PC-9 (cell line): ENCODE results near the gene CACNA1A. TPM values are rescaled to one million over a fixed set of nuclear protein-coding genes. Genes with fewer than 3 reads are reported as not detected.
A peak's percentile ranks its signal among the peaks of the same experiment; 100 is the strongest.

Experiments
- BruUV-seq: library from RNA; stranded (reverse); fragments of 400-500 nt; replicated peaks from 2 replicates; lab custom pipeline; 2021; lab: Mats Ljungman, UMichigan
- CTCF ChIA-PET: fragments of 300-600 bp; sonication (Branson Sonifier 250); formaldehyde crosslinking; loops from one replicate; lab custom pipeline; 2022; ENCODE audit warnings: antibody characterized with exemption; lab: Charles Lee
- POLR2A ChIA-PET: fragments of 300-600 bp; sonication (Branson Sonifier 250); formaldehyde crosslinking; loops from one replicate; lab custom pipeline; 2022; ENCODE audit warnings: antibody characterized with exemption; ENCODE audit not compliant: unreplicated experiment; lab: Charles Lee
- DNase-seq, 2 experiments: peaks; one replicate each; pipeline versions ENCODE4 v3.0.0 to v3.0.0-alpha.2; 2015 to 2022; ENCODE audit warnings: mixed read lengths in 1 of 2
- H2AFZ ChIP-seq: fragments of 200-600 bp; sonication (generic); 2 replicates; pipeline ENCODE4 v1.8.1; 2017; ENCODE audit warnings: antibody characterized with exemption
- H3F3A ChIP-seq: fragments of 200-600 bp; sonication (generic); 2 replicates; pipeline ENCODE4 v1.8.1; 2017; ENCODE audit warnings: antibody characterized with exemption, mild to moderate bottlenecking, low read depth; ENCODE audit not compliant: insufficient read depth
- H3K27ac ChIP-seq: fragments of 200-600 bp; sonication (generic); 2 replicates; pipeline ENCODE4 v1.6.1; 2016; ENCODE audit warnings: mixed run types
- H3K27me3 ChIP-seq: fragments of 200-600 bp; sonication (generic); 2 replicates; pipeline ENCODE4 v1.6.1; 2016; ENCODE audit warnings: low read depth, mixed run types; ENCODE audit not compliant: insufficient read depth
- H3K36me3 ChIP-seq: fragments of 200-600 bp; sonication (generic); 2 replicates; pipeline ENCODE4 v1.6.1; 2016; ENCODE audit warnings: low read depth, mixed run types
- H3K4me1 ChIP-seq: fragments of 200-600 bp; sonication (generic); replicated peaks from 2 replicates; pipeline ENCODE4 v1.6.1; 2016; ENCODE audit warnings: mixed run types; ENCODE audit not compliant: insufficient read depth
- H3K4me2 ChIP-seq: fragments of 200-600 bp; sonication (generic); 2 replicates; pipeline ENCODE4 v1.6.1; 2017; ENCODE audit warnings: mixed run types
- H3K4me3 ChIP-seq: fragments of 200-600 bp; sonication (generic); 2 replicates; pipeline ENCODE4 v1.6.1; 2016; ENCODE audit warnings: mixed run types
- H3K79me2 ChIP-seq: fragments of 200-600 bp; sonication (generic); 2 replicates; pipeline ENCODE4 v1.6.1; 2017; ENCODE audit warnings: low read depth, mixed run types
- H3K9me2 ChIP-seq: fragments of 200-600 bp; sonication (generic); 2 replicates; pipeline ENCODE4 v1.8.1; 2017; ENCODE audit warnings: mild to moderate bottlenecking; ENCODE audit not compliant: insufficient read depth
- H3K9me3 ChIP-seq: fragments of 200-600 bp; sonication (generic); 2 replicates; pipeline ENCODE4 v1.8.1; 2016; ENCODE audit warnings: low read depth; ENCODE audit not compliant: insufficient read depth
- H4K20me1 ChIP-seq: fragments of 200-600 bp; sonication (generic); 2 replicates; pipeline ENCODE4 v1.8.1; 2017; ENCODE audit not compliant: insufficient read depth
- EZH2 ChIP-seq: fragments of 200-600 bp; sonication (generic); IDR thresholded peaks from 2 replicates; pipeline ENCODE4 v1.8.0; 2017; ENCODE audit warnings: antibody characterized with exemption, low read depth
- intact Hi-C: fragments of 100-400 bp; cut with micrococcal nuclease; formaldehyde crosslinking; loops from one replicate; pipeline ENCODE4 v1.10.0; 2022; ENCODE audit not compliant: unreplicated experiment
- total RNA-seq: library from RNA; stranded (reverse); gene quantifications from 2 replicates; pipeline ENCODE4 v1.2.3, GENCODE V29; 2021
- TF ChIP-seq, protein P1 (sequence below): fragments of 200-600 bp; sonication (generic); conservative IDR thresholded peaks from 2 replicates; pipeline ENCODE4 v1.6.1; 2017; ENCODE audit warnings: mixed run types, antibody characterized with exemption, mild to moderate bottlenecking, moderate library complexity

The CACNA1A gene
- total RNA-seq, 1 experiment from 2014 or later, result 0.35 TPM

DNA sequence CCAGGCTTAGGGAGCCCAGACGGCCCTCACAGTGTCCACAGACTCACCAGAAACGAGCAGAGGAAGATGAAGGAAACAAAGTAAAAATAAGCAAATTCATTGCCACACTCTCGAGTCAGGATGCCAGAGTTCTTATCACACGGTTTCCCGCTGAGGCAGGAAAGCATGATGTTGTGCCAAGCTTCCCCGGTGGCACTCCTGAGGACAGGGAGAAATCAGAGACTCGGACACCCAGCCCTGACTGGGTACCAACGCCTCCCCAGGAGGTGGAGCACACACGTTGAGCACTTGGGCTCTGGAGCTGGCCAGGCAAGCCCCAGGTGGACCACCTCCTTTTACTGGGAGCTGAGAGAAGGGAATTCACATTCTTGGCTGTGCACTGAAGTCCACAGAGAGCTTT, 274.6 kb downstream of the CACNA1A start:
- no TSS peak for BruUV-seq
- peak overlapping the region; percentile 39; the same call in 1 of the 2 replicates for H2AFZ ChIP-seq
- no peak overlapping the region for H3K4me3 ChIP-seq
- H3F3A ChIP-seq, result no peaks in the 10 kb centered on the region; the same call in 1 of the 2 replicates
- no peaks in the 10 kb centered on the region for H3K9me3 ChIP-seq
- no peak for TF ChIP-seq EZH2
- TF ChIP-seq, protein P1, sequence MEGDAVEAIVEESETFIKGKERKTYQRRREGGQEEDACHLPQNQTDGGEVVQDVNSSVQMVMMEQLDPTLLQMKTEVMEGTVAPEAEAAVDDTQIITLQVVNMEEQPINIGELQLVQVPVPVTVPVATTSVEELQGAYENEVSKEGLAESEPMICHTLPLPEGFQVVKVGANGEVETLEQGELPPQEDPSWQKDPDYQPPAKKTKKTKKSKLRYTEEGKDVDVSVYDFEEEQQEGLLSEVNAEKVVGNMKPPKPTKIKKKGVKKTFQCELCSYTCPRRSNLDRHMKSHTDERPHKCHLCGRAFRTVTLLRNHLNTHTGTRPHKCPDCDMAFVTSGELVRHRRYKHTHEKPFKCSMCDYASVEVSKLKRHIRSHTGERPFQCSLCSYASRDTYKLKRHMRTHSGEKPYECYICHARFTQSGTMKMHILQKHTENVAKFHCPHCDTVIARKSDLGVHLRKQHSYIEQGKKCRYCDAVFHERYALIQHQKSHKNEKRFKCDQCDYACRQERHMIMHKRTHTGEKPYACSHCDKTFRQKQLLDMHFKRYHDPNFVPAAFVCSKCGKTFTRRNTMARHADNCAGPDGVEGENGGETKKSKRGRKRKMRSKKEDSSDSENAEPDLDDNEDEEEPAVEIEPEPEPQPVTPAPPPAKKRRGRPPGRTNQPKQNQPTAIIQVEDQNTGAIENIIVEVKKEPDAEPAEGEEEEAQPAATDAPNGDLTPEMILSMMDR, result no peak
- H4K20me1 ChIP-seq, result no peaks in the 10 kb centered on the region
- intact Hi-C loops, result no loop called here
- peak overlapping the region; percentile 47 for H3K4me2 ChIP-seq
- DNase-seq, result peak in 1 of 2 experiments; percentile 53
- H3K36me3 ChIP-seq, result no peaks in the 10 kb centered on the region
- H3K27me3 ChIP-seq, result peaks cover 12% of the 10 kb centered on the region
- no peak overlapping the region for H3K27ac ChIP-seq
- CTCF ChIA-PET, result interaction anchor here (0.5 to 0.9 kb wide), 3 partner anchors 72 to 1342 kb away, joined by 3 to 4 read pairs (median 3); no protein-coding TSS in a partner anchor
- no peaks in the 10 kb centered on the region for H3K9me2 ChIP-seq
- POLR2A ChIA-PET, result no interaction called here
- H3K4me1 ChIP-seq, result peaks cover 11% of the 10 kb centered on the region
- no peaks in the 10 kb centered on the region for H3K79me2 ChIP-seq

GRCh38 chr19:13229246-13229645, 277.0 kb downstream of the CACNA1A start:
- Histone ChIP-seq H3K4me3 (no peak overlapping the region), H3F3A (no peaks in the 10 kb centered on the region; the same call in 1 of the 2 replicates), H4K20me1 (no peaks in the 10 kb centered on the region), H3K9me3 (no peaks in the 10 kb centered on the region), H2AFZ (no peak overlapping the region), H3K27ac (no peak overlapping the region), H3K9me2 (no peaks in the 10 kb centered on the region), H3K27me3 (peaks cover 18% of the 10 kb centered on the region), H3K79me2 (no peaks in the 10 kb centered on the region), H3K36me3 (no peaks in the 10 kb centered on the region), H3K4me1 (peaks cover 11% of the 10 kb centered on the region), H3K4me2 (no peak overlapping the region)
- no peak for TF ChIP-seq EZH2
- TF ChIP-seq, protein P1, result no peak
- POLR2A ChIA-PET, result no interaction called here
- CTCF ChIA-PET, result no interaction called here
- intact Hi-C loops, result no loop called here
- BruUV-seq, result no TSS peak
- no peak for DNase-seq

- no TSS peak for BruUV-seq
- POLR2A ChIA-PET, result no interaction called here
These were observed 277.7 kb downstream of the CACNA1A start for GRCh38 chr19:13228561-13228960.

More at GRCh38 chr19:13228561-13228960, 277.7 kb downstream of the CACNA1A start:
- Histone ChIP-seq H3K79me2 (no peaks in the 10 kb centered on the region), H3K27ac (no peak overlapping the region), H4K20me1 (no peaks in the 10 kb centered on the region), H3K9me3 (no peaks in the 10 kb centered on the region), H3K4me3 (no peak overlapping the region), H3K4me2 (no peak overlapping the region), H2AFZ (no peak overlapping the region), H3F3A (no peaks in the 10 kb centered on the region; the same call in 1 of the 2 replicates), H3K27me3 (peaks cover 18% of the 10 kb centered on the region), H3K36me3 (no peaks in the 10 kb centered on the region), H3K9me2 (no peaks in the 10 kb centered on the region), H3K4me1 (peaks cover 11% of the 10 kb centered on the region)
- no peak for TF ChIP-seq EZH2
- TF ChIP-seq, protein P1, result no peak; the same call in 1 of the 2 replicates
- intact Hi-C loops, result no loop called here
- CTCF ChIA-PET, result no interaction called here
- DNase-seq, result no peak
